ENCODE measurements around the gene SPATA12. TPM values are rescaled to one million over a fixed set of nuclear protein-coding genes. Genes with fewer than 3 reads are reported as not detected.

The SPATA12 gene
- total RNA-seq, 2 donors from 2014 or later: not detected

DNA sequence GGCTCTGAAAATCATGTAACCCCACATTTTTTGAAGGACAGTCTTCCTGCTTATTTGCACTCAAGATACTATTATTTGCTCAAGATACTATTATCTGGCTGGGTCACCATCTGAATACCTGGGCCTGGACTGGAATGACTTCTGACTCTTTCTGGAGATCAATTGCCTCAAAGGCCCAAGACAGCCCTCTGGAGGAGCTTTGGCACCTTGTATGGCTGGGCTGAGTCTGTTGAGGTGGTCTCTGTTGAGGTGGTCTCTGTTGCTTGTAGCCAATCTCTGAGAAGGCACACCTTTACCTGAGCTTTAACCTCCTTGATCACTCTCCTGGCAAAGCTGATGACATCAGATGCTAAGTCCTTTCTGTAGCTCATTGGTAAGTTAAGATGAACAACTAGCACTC, 33.0 kb downstream of the SPATA12 start:
- H3K27ac Mint-ChIP-seq: no peak overlapping the region
- ATAC-seq (no peak), DNase-seq (ENCODE audit: low spot score in 2 of 2) (no peak)
- no peaks in the 10 kb centered on the region for H3K36me3 Mint-ChIP-seq
- H3K9me3 Mint-ChIP-seq: no peaks in the 10 kb centered on the region

DNA sequence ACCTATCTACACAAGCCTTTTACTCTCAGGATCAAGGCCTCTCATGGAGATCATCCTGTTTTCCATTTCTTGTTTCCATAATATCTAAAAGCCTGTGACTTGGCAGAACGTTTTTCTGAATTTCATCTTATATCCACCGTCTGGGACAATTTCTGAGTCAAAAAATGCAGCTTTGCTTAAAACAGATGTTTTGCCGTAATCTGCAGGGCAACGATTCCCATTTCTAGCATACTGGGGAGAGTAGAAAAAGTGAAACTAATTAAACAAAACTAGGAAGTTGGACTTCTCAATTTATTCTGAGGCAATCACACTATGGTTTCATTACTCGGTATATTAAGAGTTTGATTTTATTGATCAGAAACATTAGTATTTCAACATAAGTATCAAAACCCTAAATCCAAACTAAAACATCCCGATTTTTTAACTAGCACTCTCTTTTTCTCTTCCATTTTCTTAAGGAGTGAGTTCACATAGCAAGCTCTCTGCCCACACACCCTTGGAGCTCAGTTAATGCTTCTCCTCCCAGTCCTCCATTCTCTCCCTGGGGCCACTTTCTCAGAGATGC, 33.6 kb downstream of the SPATA12 start:
- Mint-ChIP-seq H3K27ac (no peak overlapping the region), H3K36me3 (no peaks in the 10 kb centered on the region), H3K9me3 (no peaks in the 10 kb centered on the region)
- DNase-seq (ENCODE audit: low spot score in 2 of 2): no peak
- no peak for ATAC-seq

DNA sequence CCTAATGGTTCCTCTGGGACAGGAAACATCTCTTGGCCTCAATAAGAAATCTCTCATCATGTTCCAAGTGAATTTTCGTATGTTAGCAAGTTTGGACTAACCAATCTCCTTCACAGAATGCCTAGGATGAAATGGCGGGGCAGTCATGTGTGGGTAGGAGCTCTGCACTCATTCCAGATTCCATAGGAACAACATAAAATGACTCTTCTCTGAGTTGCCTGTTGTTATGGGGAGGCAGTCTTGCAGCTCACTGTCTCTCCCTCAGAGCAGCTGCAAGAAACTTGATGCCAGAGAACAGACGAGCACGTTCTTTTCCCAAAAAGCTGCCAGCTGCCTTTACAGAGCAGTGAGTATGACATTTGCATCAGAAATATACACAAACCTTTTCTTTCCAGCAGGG, 34.1 kb downstream of the SPATA12 start:
- ATAC-seq (no peak), DNase-seq (ENCODE audit: low spot score in 2 of 2) (no peak)
- no peaks in the 10 kb centered on the region for H3K9me3 Mint-ChIP-seq
- H3K36me3 Mint-ChIP-seq: no peaks in the 10 kb centered on the region
- H3K27ac Mint-ChIP-seq: no peak overlapping the region

GRCh38 chr3:57095363-57095762, 34.9 kb downstream of the SPATA12 start:
- ATAC-seq: no peak
- Mint-ChIP-seq H3K36me3 (no peaks in the 10 kb centered on the region), H3K9me3 (no peaks in the 10 kb centered on the region), H3K27ac (no peak overlapping the region)
- DNase-seq (ENCODE audit: low spot score in 2 of 2): no peak

- no peak overlapping the region for H3K27ac Mint-ChIP-seq
- H3K36me3 Mint-ChIP-seq: no peaks in the 10 kb centered on the region
- no peaks in the 10 kb centered on the region for H3K9me3 Mint-ChIP-seq
- ATAC-seq (no peak), DNase-seq (ENCODE audit: low spot score in 2 of 2) (no peak)
Measured at GRCh38 chr3:57097536-57097935, 37.1 kb downstream of the SPATA12 start.

DNA sequence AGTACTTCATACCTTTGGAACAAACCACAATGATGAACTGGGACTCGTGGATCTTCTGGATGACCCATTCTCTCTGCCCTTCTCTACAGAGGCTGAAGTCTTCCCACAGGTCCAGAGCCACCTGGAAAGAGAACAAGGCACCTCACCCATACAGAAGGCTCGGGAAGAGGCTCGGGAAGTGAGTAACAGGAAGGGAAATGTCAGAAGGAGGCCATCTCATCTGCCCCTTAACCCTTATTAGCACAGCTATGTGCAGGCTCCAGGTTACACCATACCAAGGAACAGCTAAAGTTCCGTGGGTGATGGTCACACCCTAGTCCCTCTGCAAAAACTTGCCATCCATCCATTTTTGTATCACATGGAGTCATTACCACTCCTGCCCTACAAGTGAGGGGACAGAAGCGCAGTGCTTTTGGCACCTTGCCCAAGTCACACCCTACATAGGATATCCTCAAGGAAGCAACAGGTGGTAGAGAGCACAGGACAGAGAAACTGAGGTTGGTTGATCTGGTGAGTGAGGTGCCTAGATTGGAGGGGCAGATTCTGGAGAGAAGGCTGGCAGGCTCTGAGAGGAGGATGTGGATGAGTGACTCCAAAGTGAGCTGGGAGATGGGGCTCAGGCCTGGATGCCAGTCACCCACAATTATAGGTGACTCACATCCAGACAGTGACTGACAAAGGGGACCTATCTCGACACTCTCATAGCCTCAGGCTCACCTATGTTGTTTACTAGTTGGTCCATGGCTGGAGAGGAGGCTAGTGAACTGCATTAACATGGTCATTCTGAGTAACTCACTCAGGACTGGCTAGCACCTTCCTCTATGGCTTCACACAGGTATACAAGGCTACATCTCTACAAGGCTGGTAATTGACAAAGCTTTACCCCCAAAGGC, 38.2 kb downstream of the SPATA12 start:
- Mint-ChIP-seq H3K36me3 (no peaks in the 10 kb centered on the region), H3K27ac (no peak overlapping the region), H3K9me3 (no peaks in the 10 kb centered on the region)
- no peak for DNase-seq (ENCODE audit: low spot score in 2 of 2)
- ATAC-seq: peak in 1 of 2 donors; percentile 34

GRCh38 chr3:57100046-57100695, 39.7 kb downstream of the SPATA12 start:
- H3K27ac Mint-ChIP-seq: no peak overlapping the region
- H3K9me3 Mint-ChIP-seq: no peaks in the 10 kb centered on the region
- H3K36me3 Mint-ChIP-seq: no peaks in the 10 kb centered on the region
- peak; percentile 61 to 79 for ATAC-seq
- DNase-seq (ENCODE audit: low spot score in 2 of 2): peak in 1 of 2 donors; percentile 74

DNA sequence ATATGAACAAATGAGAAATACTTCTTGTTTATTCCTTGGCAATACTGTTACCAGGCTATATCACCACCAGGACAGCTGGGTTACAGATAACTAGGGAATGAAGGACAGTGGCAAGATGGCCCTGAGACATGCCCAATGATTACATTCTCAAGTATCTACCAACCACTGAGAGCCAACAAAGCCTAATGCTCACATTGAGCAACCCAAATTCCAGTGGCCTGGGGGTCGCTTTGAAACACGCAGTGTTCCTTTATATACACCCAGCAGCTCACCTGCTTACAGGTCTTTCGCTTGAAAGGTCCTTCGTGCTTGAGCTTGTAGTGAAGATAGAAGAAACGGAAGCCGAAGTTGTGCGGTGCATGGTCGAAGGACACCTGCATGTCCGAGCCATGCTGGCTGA, 45.1 kb downstream of the SPATA12 start:
- no peaks in the 10 kb centered on the region for H3K36me3 Mint-ChIP-seq
- DNase-seq (ENCODE audit: low spot score in 2 of 2) (no peak), ATAC-seq (no peak)
- no peak overlapping the region for H3K27ac Mint-ChIP-seq
- no peaks in the 10 kb centered on the region for H3K9me3 Mint-ChIP-seq

- no peaks in the 10 kb centered on the region for H3K36me3 Mint-ChIP-seq
- no peaks in the 10 kb centered on the region for H3K9me3 Mint-ChIP-seq
- ATAC-seq (no peak), DNase-seq (ENCODE audit: low spot score in 2 of 2) (no peak)
- no peak overlapping the region for H3K27ac Mint-ChIP-seq
Measured at GRCh38 chr3:57108684-57109083, 48.2 kb downstream of the SPATA12 start.

DNA sequence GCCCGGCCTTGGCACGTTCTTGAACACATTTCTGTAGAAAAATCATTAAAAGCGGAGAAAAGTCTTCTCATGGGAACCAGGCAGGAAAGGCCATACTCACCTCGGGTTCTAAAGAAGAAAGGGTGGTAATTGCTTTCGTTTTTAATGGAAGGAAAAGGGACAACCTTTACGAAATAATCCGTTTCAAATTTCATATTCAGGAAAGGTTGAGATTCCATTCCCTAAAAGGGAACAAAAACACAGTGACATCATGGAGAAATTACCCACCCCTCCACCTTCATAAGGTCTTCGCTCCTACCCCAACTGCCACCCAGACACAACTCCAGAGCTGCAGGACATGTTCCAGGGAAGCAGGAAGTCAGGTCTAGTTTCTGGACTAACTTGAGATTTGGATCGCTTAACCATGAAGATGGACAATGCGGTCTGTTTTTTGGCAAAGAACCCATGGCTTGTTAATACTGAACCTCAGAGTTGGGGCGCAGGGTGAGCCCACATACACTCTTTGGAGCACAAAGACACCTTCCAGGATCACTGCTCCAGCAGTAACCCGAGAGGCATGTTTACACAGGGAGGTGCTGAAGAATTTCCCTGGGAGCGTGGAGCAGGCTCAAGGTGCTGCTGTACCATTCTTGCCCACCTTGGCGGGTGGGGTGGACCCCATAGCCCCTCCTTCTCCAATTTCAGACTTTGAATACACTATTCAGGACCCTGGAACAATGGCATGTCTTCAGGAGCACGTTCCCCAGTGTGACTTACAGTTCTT, 49.2 kb downstream of the SPATA12 start:
- no peaks in the 10 kb centered on the region for H3K9me3 Mint-ChIP-seq
- no peak overlapping the region for H3K27ac Mint-ChIP-seq
- no peak for DNase-seq (ENCODE audit: low spot score in 2 of 2)
- H3K36me3 Mint-ChIP-seq: no peaks in the 10 kb centered on the region
- ATAC-seq: no peak

DNA sequence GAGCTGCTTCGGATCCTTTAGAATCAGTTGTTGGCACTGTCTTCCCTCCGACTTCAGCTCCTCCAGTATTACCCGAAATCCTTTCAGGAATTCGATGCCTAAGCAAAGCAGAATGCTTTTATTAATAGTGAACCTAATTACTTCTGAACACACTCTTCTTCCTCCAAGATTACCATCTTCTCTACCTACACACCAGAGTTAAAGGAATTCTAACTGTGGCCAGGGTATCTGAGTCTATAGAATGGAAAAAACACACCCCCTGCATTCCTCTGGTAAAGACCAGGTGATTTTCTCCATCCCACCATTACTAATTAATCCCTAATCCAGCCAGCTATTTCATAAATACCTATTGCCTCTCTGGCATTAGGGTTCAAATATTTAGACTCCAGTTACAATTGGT, 49.8 kb downstream of the SPATA12 start:
- no peaks in the 10 kb centered on the region for H3K9me3 Mint-ChIP-seq
- no peak for ATAC-seq
- no peak overlapping the region for H3K27ac Mint-ChIP-seq
- no peak for DNase-seq (ENCODE audit: low spot score in 2 of 2)
- H3K36me3 Mint-ChIP-seq: no peaks in the 10 kb centered on the region

DNA sequence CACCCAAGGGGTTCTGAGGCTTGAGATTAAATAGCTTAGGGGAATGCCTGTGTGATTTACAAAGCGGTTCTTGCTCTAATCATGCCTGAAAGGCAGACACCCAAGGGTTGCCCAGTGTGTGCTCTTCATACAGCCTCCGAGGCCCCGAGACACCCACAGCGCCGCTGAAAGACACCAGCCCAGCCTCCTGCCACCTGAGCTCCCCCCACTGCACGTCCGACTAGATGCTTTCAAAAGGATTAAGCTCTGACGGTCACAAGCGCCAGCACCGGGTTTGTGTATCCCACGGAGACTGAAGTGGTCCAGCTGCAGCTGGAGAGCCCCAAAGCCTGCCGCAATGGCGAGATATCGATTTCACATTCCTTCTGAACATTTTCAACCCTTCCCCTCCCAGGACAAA, 50.3 kb downstream of the SPATA12 start:
- no peaks in the 10 kb centered on the region for H3K9me3 Mint-ChIP-seq
- DNase-seq (ENCODE audit: low spot score in 2 of 2) (no peak), ATAC-seq (no peak)
- H3K36me3 Mint-ChIP-seq: no peaks in the 10 kb centered on the region
- no peak overlapping the region for H3K27ac Mint-ChIP-seq

- no peaks in the 10 kb centered on the region for H3K9me3 Mint-ChIP-seq
- H3K27ac Mint-ChIP-seq: no peak overlapping the region
- no peak for DNase-seq (ENCODE audit: low spot score in 2 of 2)
- no peaks in the 10 kb centered on the region for H3K36me3 Mint-ChIP-seq
- no peak for ATAC-seq
Measured at GRCh38 chr3:57112206-57112605, 51.7 kb downstream of the SPATA12 start.

- H3K27ac Mint-ChIP-seq: no peak overlapping the region
- no peaks in the 10 kb centered on the region for H3K9me3 Mint-ChIP-seq
- ATAC-seq (no peak), DNase-seq (ENCODE audit: low spot score in 2 of 2) (no peak)
- no peaks in the 10 kb centered on the region for H3K36me3 Mint-ChIP-seq
Measured at GRCh38 chr3:57116501-57116900, 56.0 kb downstream of the SPATA12 start.

DNA sequence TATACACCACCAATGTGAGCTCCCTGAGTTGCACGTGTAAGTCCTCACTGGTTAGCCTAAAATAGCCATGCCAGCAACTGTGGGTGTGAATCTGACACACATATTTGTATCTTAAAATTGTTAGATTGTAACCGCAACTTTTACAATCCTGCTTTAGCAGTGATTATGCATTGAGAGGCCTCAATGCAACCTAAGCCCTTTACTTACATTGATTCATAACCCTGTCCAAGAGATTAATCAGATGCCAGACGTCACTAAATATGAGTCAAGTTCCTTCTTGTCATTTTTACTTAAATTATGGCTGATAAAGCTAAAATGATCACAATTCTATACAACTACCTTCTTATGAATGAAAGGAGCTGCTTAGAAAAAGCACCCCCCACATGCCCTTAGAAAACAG, 57.8 kb downstream of the SPATA12 start:
- DNase-seq (ENCODE audit: low spot score in 2 of 2) (no peak), ATAC-seq (no peak)
- no peak overlapping the region for H3K27ac Mint-ChIP-seq
- no peaks in the 10 kb centered on the region for H3K9me3 Mint-ChIP-seq
- no peaks in the 10 kb centered on the region for H3K36me3 Mint-ChIP-seq

DNA sequence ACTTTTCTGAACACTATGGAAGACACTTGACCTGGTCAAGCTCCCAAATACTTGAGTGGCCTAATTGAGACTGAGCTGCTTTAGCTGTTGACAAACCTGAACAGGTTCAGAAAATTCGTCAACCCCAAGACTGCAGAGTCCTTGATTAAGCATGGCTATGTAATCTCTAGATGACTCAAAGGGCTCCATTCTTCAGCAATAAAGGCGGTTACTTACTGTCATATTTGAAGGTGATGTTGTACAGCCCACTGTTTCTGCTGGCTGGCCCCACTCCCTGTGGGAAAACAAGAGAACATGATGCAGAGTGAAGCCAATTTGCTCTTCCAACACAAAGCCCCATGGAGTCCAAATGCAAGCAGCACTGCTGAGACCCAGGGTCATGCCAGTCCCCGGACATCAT, 59.6 kb downstream of the SPATA12 start:
- Mint-ChIP-seq H3K27ac (no peak overlapping the region), H3K9me3 (no peaks in the 10 kb centered on the region), H3K36me3 (no peaks in the 10 kb centered on the region)
- DNase-seq (ENCODE audit: low spot score in 2 of 2) (no peak), ATAC-seq (no peak)

Data from activated naive CD4-positive, alpha-beta T cell treated with anti-CD3 and anti-CD28 coated beads, Interleukin-2, amount 50 U/mL, for 72 hours (primary cell).